Mucosa of rectum (tissue), 2 donors: ENCODE data around the gene SFXN5.
A peak's percentile ranks its signal among the peaks of the same experiment; 100 is the strongest.

Source experiments
- H3K27ac ChIP-seq, 2 donors: one replicate each; pipeline ENCODE4 v1.7.0; 2013; ENCODE audit warnings: inconsistent platforms in 2 of 2, low read depth in 2 of 2, low read length in 2 of 2
- H3K27me3 ChIP-seq, 2 donors: one replicate each; pipeline ENCODE4 v1.7.0; 2013; ENCODE audit warnings: low read length in 2 of 2; ENCODE audit not compliant: control insufficient read depth in 2 of 2, insufficient read depth in 2 of 2
- H3K36me3 ChIP-seq, 2 donors: one replicate each; pipeline ENCODE4 v1.7.0; 2013; ENCODE audit warnings: low read length in 2 of 2; ENCODE audit not compliant: control insufficient read depth in 2 of 2, insufficient read depth in 2 of 2
- H3K4me1 ChIP-seq, 2 donors: one replicate each; pipeline ENCODE4 v1.7.0; 2013; ENCODE audit warnings: low read length in 2 of 2, mild to moderate bottlenecking in 1 of 2; ENCODE audit not compliant: control insufficient read depth in 2 of 2, insufficient read depth in 2 of 2
- H3K4me3 ChIP-seq, 2 donors: one replicate each; pipeline ENCODE4 v1.7.0; 2013; ENCODE audit warnings: low read length in 2 of 2
- H3K9ac ChIP-seq, 2 donors: one replicate each; pipeline ENCODE4 v1.7.0; 2013; ENCODE audit warnings: low read length in 2 of 2, low read depth in 1 of 2, mild to moderate bottlenecking in 1 of 2
- H3K9me3 ChIP-seq, 2 donors: one replicate each; pipeline ENCODE4 v1.7.0; 2013; ENCODE audit warnings: low read length in 2 of 2; ENCODE audit not compliant: control insufficient read depth in 2 of 2
- donor health status: healthy.
- donor health status: Normal muscosa, but diverticular disease.

Gene SFXN5

GRCh38 chr2:73111073-73112025 is 39.8 kb upstream of the SFXN5 start:
- Histone ChIP-seq H3K4me3 (peak overlapping the region; percentile 73 to 76), H3K9me3 (no peaks in the 10 kb centered on the region), H3K4me1 (peaks cover 18 to 19% of the 10 kb centered on the region in 2 donors), H3K27ac (peak overlapping the region; percentile 67 to 70), H3K36me3 (no peaks in the 10 kb centered on the region), H3K9ac (peak overlapping the region; percentile 74 to 86), H3K27me3 (no peaks in the 10 kb centered on the region)

DNA sequence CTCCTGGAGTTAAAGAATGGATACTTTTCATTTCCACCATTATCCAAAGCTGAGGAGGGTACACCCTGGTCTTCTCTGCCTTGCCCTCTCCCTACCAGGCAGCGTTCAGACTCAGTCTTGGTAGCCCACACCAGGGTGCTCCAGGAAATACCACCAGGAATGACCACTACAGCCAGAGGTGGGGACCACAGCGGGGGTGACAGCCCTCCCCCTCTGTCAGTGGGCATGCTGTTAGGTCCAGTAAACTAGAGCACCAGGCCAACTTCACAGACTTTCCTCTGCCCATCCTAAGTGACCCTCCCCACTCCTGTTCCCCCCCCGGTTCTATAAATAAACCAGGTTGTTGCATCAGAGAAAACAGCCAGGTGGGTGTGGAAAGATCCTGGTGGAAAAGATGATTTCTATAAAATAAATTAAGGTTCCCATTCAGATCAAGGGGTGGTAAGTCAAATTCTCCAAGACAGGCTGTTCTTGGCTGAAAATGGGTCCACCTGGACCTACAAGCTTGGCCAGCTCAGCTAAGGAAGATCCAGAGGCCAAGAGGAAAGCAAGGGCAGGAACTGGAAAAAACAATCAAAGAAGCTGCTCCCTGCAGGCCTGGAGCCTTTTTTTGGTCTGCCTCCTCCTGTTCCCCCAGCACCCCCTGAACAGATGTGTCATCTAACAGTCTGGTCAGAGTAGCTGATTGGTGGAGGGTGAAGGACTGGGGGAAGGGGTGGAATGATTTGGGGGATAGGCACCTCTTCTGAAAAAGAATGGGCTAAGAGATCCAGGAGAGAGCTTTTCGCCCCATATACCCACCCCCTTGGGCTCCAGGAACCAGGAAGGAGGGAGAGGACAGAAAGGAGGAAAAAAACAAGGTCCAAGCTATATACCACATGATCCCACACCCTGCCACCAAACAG is 38.9 kb upstream of the SFXN5 start:
- Histone ChIP-seq H3K9me3 (no peaks in the 10 kb centered on the region), H3K27me3 (no peaks in the 10 kb centered on the region), H3K4me3 (peak overlapping the region in 1 of 2 donors; percentile 76), H3K36me3 (no peaks in the 10 kb centered on the region), H3K4me1 (peaks cover 18 to 19% of the 10 kb centered on the region in 2 donors), H3K27ac (peak overlapping the region in 1 of 2 donors; percentile 67), H3K9ac (peak overlapping the region in 1 of 2 donors; percentile 86)

DNA sequence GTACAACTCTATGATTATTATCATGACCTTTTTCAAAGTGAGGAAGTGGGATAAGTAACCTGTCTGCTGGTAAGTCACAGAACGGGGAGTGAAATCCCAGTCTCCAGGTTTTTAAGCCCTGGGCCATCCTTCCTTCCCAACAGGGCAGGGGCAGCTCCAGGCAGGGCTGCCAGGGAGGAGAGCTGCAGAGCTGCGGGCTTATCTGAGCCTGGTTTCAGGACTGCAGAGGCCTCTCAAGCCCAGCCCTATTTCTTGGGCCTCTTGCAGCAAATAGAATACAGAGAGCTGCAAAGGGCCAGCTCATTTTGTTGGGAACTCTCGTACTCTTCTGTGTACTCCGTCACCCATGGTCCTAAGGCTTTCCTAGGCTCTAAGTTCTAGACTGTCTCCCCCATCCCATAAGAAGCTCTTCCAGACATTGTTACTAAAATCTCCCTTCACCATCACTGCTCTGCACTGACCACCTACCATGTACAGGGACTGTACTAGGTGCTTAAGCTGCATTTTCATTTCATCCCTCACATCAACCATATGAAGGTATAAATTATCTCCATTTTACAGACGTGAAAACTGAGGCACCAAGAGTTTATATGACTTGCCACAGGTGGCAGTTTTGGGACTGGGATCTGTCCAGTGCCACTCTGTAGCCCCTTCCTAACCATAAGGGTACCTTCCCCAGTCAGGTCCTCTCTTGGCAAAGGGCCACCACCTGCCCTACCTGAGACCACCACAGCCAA is 38.1 kb upstream of the SFXN5 start:
- H3K36me3 ChIP-seq = no peaks in the 10 kb centered on the region
- no peaks in the 10 kb centered on the region for H3K27me3 ChIP-seq
- H3K27ac ChIP-seq = no peak overlapping the region
- H3K9ac ChIP-seq = no peak overlapping the region
- no peak overlapping the region for H3K4me3 ChIP-seq
- peaks cover 18 to 19% of the 10 kb centered on the region in 2 donors for H3K4me1 ChIP-seq
- no peaks in the 10 kb centered on the region for H3K9me3 ChIP-seq

GRCh38 chr2:73107211-73107926 is 35.9 kb upstream of the SFXN5 start:
- no peak overlapping the region for H3K4me3 ChIP-seq
- peaks cover 18 to 19% of the 10 kb centered on the region in 2 donors for H3K4me1 ChIP-seq

DNA sequence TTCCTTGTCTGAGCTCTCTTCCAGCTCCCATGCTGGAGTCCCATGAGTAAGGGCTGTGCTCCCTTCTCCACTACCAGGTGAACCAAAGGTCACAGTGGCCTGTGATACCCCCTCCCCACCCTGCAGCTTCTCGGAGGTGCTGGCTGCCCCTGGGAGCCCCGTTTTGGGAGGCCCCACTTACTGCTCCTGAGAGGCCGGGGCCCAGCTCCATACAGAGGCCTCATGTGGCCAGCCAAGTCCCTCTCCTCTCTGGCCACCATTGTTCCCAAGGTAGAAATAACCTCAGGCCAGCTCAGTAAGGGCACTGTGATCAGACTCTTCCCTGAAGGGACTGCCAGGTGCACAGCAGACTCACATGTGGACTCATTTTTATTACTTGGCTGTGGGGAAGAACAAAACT is 35.3 kb upstream of the SFXN5 start:
- Histone ChIP-seq H3K27me3 (no peaks in the 10 kb centered on the region), H3K9me3 (no peaks in the 10 kb centered on the region), H3K4me3 (no peak overlapping the region), H3K9ac (no peak overlapping the region), H3K36me3 (no peaks in the 10 kb centered on the region), H3K27ac (no peak overlapping the region), H3K4me1 (peaks cover 13 to 15% of the 10 kb centered on the region in 2 donors)

More at GRCh38 chr2:73107211-73107926, 35.9 kb upstream of the SFXN5 start:
- Histone ChIP-seq H3K27ac (no peak overlapping the region), H3K36me3 (no peaks in the 10 kb centered on the region), H3K9me3 (no peaks in the 10 kb centered on the region), H3K27me3 (no peaks in the 10 kb centered on the region), H3K9ac (no peak overlapping the region)

GRCh38 chr2:73105511-73105971 is 34.0 kb upstream of the SFXN5 start:
- no peaks in the 10 kb centered on the region for H3K27me3 ChIP-seq
- H3K36me3 ChIP-seq = no peaks in the 10 kb centered on the region
- peaks cover under 1 to 2% of the 10 kb centered on the region in 2 donors for H3K4me1 ChIP-seq
- no peak overlapping the region for H3K4me3 ChIP-seq
- no peak overlapping the region for H3K27ac ChIP-seq
- no peak overlapping the region for H3K9ac ChIP-seq
- H3K9me3 ChIP-seq = no peaks in the 10 kb centered on the region

DNA sequence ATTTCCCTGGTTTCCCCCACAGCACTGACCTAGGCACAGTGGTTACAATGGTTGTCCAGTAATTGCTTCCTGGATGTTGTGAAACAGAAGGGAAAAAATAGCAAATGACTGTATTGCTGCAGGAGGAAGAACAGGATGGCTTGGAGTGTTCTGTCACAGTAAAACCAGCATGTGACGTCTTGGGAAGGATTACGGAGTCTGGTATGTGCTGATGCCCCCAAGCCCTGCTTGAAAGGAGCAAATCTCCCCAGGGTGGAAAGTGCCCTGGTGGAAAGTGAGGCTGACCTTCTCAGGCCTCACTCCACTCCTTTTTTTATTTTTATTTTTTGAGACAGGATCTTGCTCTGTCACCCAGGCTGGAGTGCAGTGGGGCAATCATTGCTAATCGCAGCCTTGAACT is 33.4 kb upstream of the SFXN5 start:
- H3K9ac ChIP-seq = no peak overlapping the region
- no peaks in the 10 kb centered on the region for H3K36me3 ChIP-seq
- H3K4me3 ChIP-seq = no peak overlapping the region
- H3K27ac ChIP-seq = no peak overlapping the region
- no peaks in the 10 kb centered on the region for H3K27me3 ChIP-seq
- peaks cover 0 to 2% of the 10 kb centered on the region in 2 donors for H3K4me1 ChIP-seq
- H3K9me3 ChIP-seq = no peaks in the 10 kb centered on the region

GRCh38 chr2:73103018-73103542 is 31.6 kb upstream of the SFXN5 start:
- H3K4me3 ChIP-seq = no peak overlapping the region
- H3K9me3 ChIP-seq = no peaks in the 10 kb centered on the region
- H3K9ac ChIP-seq = no peak overlapping the region
- H3K36me3 ChIP-seq = no peaks in the 10 kb centered on the region
- no peaks in the 10 kb centered on the region for H3K27me3 ChIP-seq
- H3K27ac ChIP-seq = no peak overlapping the region
- peaks cover 0 to 2% of the 10 kb centered on the region in 2 donors for H3K4me1 ChIP-seq
